ENCODE data around the gene SCN2B. TPM values are rescaled to one million over a fixed set of nuclear protein-coding genes. Genes with fewer than 3 reads are reported as not detected.

Gene SCN2B
- total and polyA plus RNA-seq, 10 of the 15 experiments (the other 5 are each of a cell fraction or from before 2014, with no cell fraction given), result 0.01 TPM; not detected in 9

- Histone ChIP-seq H3K36me3 (ENCODE audit: control insufficient read depth in 2 of 2, insufficient read depth in 2 of 2, low read length in 1 of 2) (no peaks in the 10 kb centered on the region), H3K4me2 (ENCODE audit: control insufficient read depth, insufficient read depth) (no peak overlapping the region), H3K4me1 (ENCODE audit: control insufficient read depth, insufficient read depth, low read length) (no peaks in the 10 kb centered on the region), H3K9ac (ENCODE audit: control insufficient read depth, insufficient read depth, low read length) (no peak overlapping the region), H3K27ac (ENCODE audit: control insufficient read depth, insufficient read depth) (no peak overlapping the region), H4K20me1 (ENCODE audit: control insufficient read depth, insufficient read depth) (no peaks in the 10 kb centered on the region), H3K79me2 (ENCODE audit: control insufficient read depth, insufficient read depth, low read length) (no peaks in the 10 kb centered on the region), H3K27me3 (replicated peaks in 1 of 2; ENCODE audit: control insufficient read depth in 2 of 2, insufficient read depth in 2 of 2, low read length in 1 of 2) (peaks cover 0 to 5% of the 10 kb centered on the region in 2 experiments; a peak in 3 of 4 replicates), H2AFZ (ENCODE audit: control insufficient read depth, low read depth, low read length) (no peak overlapping the region), H3K4me3 (no peak overlapping the region), H3K9me3 (replicated peaks; ENCODE audit: control insufficient read depth, insufficient read depth, low read length) (no peaks in the 10 kb centered on the region)
- FAIRE-seq, result no peak
- 7% methylated on average over 7 of the region's 7 CpGs for WGBS (ENCODE audit: insufficient coverage, insufficient replicate concordance, low lambda C conversion rate, missing lambda C conversion rate)
- CTCF ChIA-PET, result interaction anchor here (1.2 to 1.6 kb wide), 2 partner anchors 9 to 63 kb away, joined by 3 to 11 read pairs; no protein-coding TSS in a partner anchor
- TF ChIP-seq GABPA (IDR thresholded peaks at IDR 0.05; ENCODE audit: low read depth) (no peak), EGR1 (IDR thresholded peaks at IDR 0.05; ENCODE audit: borderline replicate concordance in 1 of 2, low read depth in 2 of 2, low read length in 2 of 2) (no peak), FOS (IDR thresholded peaks at IDR 0.05; ENCODE audit: borderline replicate concordance, extremely low read depth, insufficient read length) (no peak), E2F8 (IDR thresholded peaks at IDR 0.05; ENCODE audit: low read depth, partially characterized antibody) (no peak), RCOR1 (conservative IDR thresholded peaks at IDR 0.05; ENCODE audit: low read depth, low read length) (no peak), CBFB (IDR thresholded peaks at IDR 0.05; ENCODE audit: low read depth) (no peak), ELK1 (IDR thresholded peaks at IDR 0.05; ENCODE audit: low read depth, low read length) (no peak), PBX3 (IDR thresholded peaks at IDR 0.05; ENCODE audit: insufficient replicate concordance, low read depth, low read length) (no peak)
- SMC1A ChIA-PET (ENCODE audit: uncharacterized antibody, unreplicated experiment), result no interaction called here
- in situ Hi-C loops (cut with MboI) (no loop called here), intact Hi-C loops (cut with micrococcal nuclease; ENCODE audit: unreplicated experiment) (no loop called here)
- BruUV-seq (replicated peaks), result no TSS peak
- ATAC-seq, result no peak
- RAD21 ChIA-PET (ENCODE audit: unreplicated experiment), result interaction anchor here (1.3 kb wide), 1 partner anchor 11 kb away, joined by 4 read pairs; no protein-coding TSS in a partner anchor
- DNase-seq (ENCODE audit: low read depth, low spot score), result no peak
- POLR2A ChIA-PET, result interaction anchor here (0.5 kb wide), 1 partner anchor 10 kb away, joined by 3 read pairs; no protein-coding TSS in a partner anchor
Observed at GRCh38 chr11:118135051-118135795, 41.2 kb downstream of the SCN2B start.
